A549 (cell line): ENCODE results near the gene ZNF662. TPM values are rescaled to one million over a fixed set of nuclear protein-coding genes. Genes with fewer than 3 reads are reported as not detected.

Source experiments
- ATAC-seq, 2 experiments: fragments of 200-7000 bp in 1 of 2; fragments of >200 bp in 1 of 2; cut with Nextera tagmentation in 1 of 2; cut with Tn5 transposase in 1 of 2; 3 replicates each; pipeline versions ENCODE4 v1.8.0 to v1.9.1; 2018 to 2020; ENCODE audit warnings: mild to moderate bottlenecking in 1 of 2, moderate library complexity in 1 of 2
- CTCF ChIA-PET: fragments of 300-600 bp; sonication (Branson Sonifier 250); formaldehyde crosslinking; extraction: SDS; loops from one replicate; lab custom pipeline; 2021; ENCODE audit warnings: antibody characterized with exemption, inconsistent platforms; lab: Yijun Ruan, JAX
- POLR2A ChIA-PET: fragments of 350-600 bp; formaldehyde crosslinking; extraction: SDS; loops from one replicate; lab custom pipeline; 2021; ENCODE audit warnings: antibody characterized with exemption, inconsistent platforms; lab: Yijun Ruan, JAX
- DNase-seq, 2 experiments: peaks; one replicate each; pipeline versions ENCODE4 v3.0.0 to v3.0.0-alpha.2; 2011 to 2016; ENCODE audit warnings: low read depth in 1 of 2, low spot score in 1 of 2
- FAIRE-seq: peaks from 2 replicates; lab custom pipeline; 2011; peaks lifted over from hg19 to GRCh38; lab: Jason Lieb, UNC
- H3K27ac ChIP-seq, 2 experiments: fragments of >200 bp; sonication (Bioruptor Twin); formaldehyde crosslinking; 3 replicates each; pipeline ENCODE4 v1.5.1; 2016 to 2017
- H3K4me1 ChIP-seq: fragments of >200 bp; sonication (Bioruptor Twin); formaldehyde crosslinking; 3 replicates; pipeline ENCODE4 v1.6.1; 2016
- H3K4me2 ChIP-seq: fragments of >200 bp; sonication (Bioruptor Twin); formaldehyde crosslinking; 3 replicates; pipeline ENCODE4 v1.6.1; 2016
- H3K4me3 ChIP-seq: fragments of >200 bp; sonication (Bioruptor Twin); formaldehyde crosslinking; 3 replicates; pipeline ENCODE4 v1.5.1; 2016
- H3K9me3 ChIP-seq: fragments of >200 bp; sonication (Bioruptor Twin); formaldehyde crosslinking; 3 replicates; pipeline ENCODE4 v1.6.1; 2016
- BHLHE40 ChIP-seq: IDR thresholded peaks from 2 replicates; pipeline ENCODE4 v1.6.1; 2012; ENCODE audit warnings: low read depth, low read length, inconsistent platforms
- CBX2 ChIP-seq: fragments of 200-600 bp; sonication (generic); IDR thresholded peaks from 2 replicates; pipeline ENCODE4 v1.6.1; 2016; ENCODE audit warnings: low read depth, mild to moderate bottlenecking, borderline replicate concordance
- CBX8 ChIP-seq: fragments of 200-600 bp; sonication (generic); IDR thresholded peaks from 2 replicates; pipeline ENCODE4 v1.6.1; 2016
- CEBPB ChIP-seq, 2 experiments: fragments of >200 bp in 1 of 2; sonication (Bioruptor Twin) in 1 of 2; formaldehyde crosslinking in 1 of 2; IDR thresholded peaks; 2 replicates each; pipeline ENCODE4 v1.6.1; 2012 to 2016
- CHD4 ChIP-seq: fragments of 200-600 bp; sonication (generic); IDR thresholded peaks from 2 replicates; pipeline ENCODE4 v1.6.1; 2016; ENCODE audit warnings: antibody characterized with exemption, mild to moderate bottlenecking, borderline replicate concordance
- GATA3 ChIP-seq: IDR thresholded peaks from 2 replicates; pipeline ENCODE4 v1.6.1; 2012; ENCODE audit warnings: borderline replicate concordance
- HMGXB4 ChIP-seq: fragments of 250-450 bp; sonication (Bioruptor Pico); IDR thresholded peaks from 2 replicates; pipeline ENCODE4 v1.5.0; 2021; ENCODE audit warnings: mild to moderate bottlenecking, moderate library complexity, borderline replicate concordance
- HOXB13 ChIP-seq: fragments of 250-450 bp; sonication (Bioruptor Pico); IDR thresholded peaks from 2 replicates; pipeline ENCODE4 v1.5.0; 2020; ENCODE audit warnings: low read depth, mild to moderate bottlenecking, moderate library complexity
- KDM1A ChIP-seq: fragments of 200-600 bp; sonication (generic); IDR thresholded peaks from 2 replicates; pipeline ENCODE4 v1.6.1; 2016; ENCODE audit warnings: low read depth, mild to moderate bottlenecking
- KDM5A ChIP-seq: fragments of 200-600 bp; sonication (generic); IDR thresholded peaks from 2 replicates; pipeline ENCODE4 v1.6.1; 2016; ENCODE audit warnings: antibody characterized with exemption, mild to moderate bottlenecking
- MAFK ChIP-seq: fragments of 450-650 bp; IDR thresholded peaks from 2 replicates; pipeline ENCODE4 v1.6.1; 2014; ENCODE audit not compliant: partially characterized antibody
- MAZ ChIP-seq: fragments of 150-350 bp; IDR thresholded peaks from 2 replicates; pipeline ENCODE4 v1.6.1; 2014; ENCODE audit warnings: antibody characterized with exemption, low read depth, low read length, borderline replicate concordance
- MYC ChIP-seq: IDR thresholded peaks from 2 replicates; pipeline ENCODE4 v1.6.1; 2012; ENCODE audit warnings: mild to moderate bottlenecking, inconsistent platforms, low read length, improper control_type of control experiment, borderline replicate concordance
- NR3C1 ChIP-seq: fragments of >200 bp; sonication (Bioruptor Twin); formaldehyde crosslinking; IDR thresholded peaks from 3 replicates; pipeline ENCODE4 v1.6.1; 2017
- POLR2AphosphoS2 ChIP-seq: conservative IDR thresholded peaks from 2 replicates; pipeline ENCODE4 v1.6.1; 2012; ENCODE audit warnings: low read length, improper control_type of control experiment, inconsistent platforms
- RAD21 ChIP-seq, 2 experiments: fragments of >200 bp in 1 of 2; sonication (Bioruptor Twin) in 1 of 2; formaldehyde crosslinking in 1 of 2; IDR thresholded peaks in 1 of 2; conservative IDR thresholded peaks in 1 of 2; 2 replicates in 1 of 2; 3 replicates in 1 of 2; pipeline ENCODE4 v1.6.1; 2012 to 2018; ENCODE audit warnings: inconsistent platforms in 1 of 2
- RCOR1 ChIP-seq: fragments of 150-350 bp; IDR thresholded peaks from 2 replicates; pipeline ENCODE4 v1.6.1; 2014; ENCODE audit warnings: antibody characterized with exemption, low read length, low read depth
- SMC3 ChIP-seq: fragments of >200 bp; sonication (Bioruptor Twin); formaldehyde crosslinking; IDR thresholded peaks from 3 replicates; pipeline ENCODE4 v1.6.1; 2018; ENCODE audit warnings: inconsistent platforms
- SREBF2 ChIP-seq: fragments of 450-650 bp; IDR thresholded peaks from 2 replicates; pipeline ENCODE4 v1.6.1; 2014; ENCODE audit warnings: mild to moderate bottlenecking, moderate library complexity
- TFCP2L1 ChIP-seq: fragments of 250-450 bp; sonication (Bioruptor Pico); IDR thresholded peaks from 2 replicates; pipeline ENCODE4 v1.5.0; 2021; ENCODE audit warnings: mild to moderate bottlenecking
- TP53 ChIP-seq: fragments of 250-450 bp; sonication (Bioruptor Pico); IDR thresholded peaks from 2 replicates; pipeline ENCODE4 v1.5.0; 2021; ENCODE audit warnings: mild to moderate bottlenecking, moderate library complexity
- USF2 ChIP-seq: fragments of 450-650 bp; IDR thresholded peaks from 2 replicates; pipeline ENCODE4 v1.6.1; 2014; ENCODE audit warnings: antibody characterized with exemption
- ZNF302 ChIP-seq: fragments of 250-450 bp; sonication (Bioruptor Pico); IDR thresholded peaks from 2 replicates; pipeline ENCODE4 v1.9.0; 2021; ENCODE audit warnings: inconsistent platforms, mild to moderate bottlenecking, moderate library complexity
- WGBS: methylation state at CpG from one replicate; pipeline ENCODE4 v1.1.6; 2017; ENCODE audit errors: missing lambda C conversion rate; 5-methylcytosine and 5-hydroxymethylcytosine counted together
- polyA plus RNA-seq, 4 experiments: library from polyadenylated mRNA; depleted of rRNA in 3 of 4; stranded (reverse); fragments of >200 nt; fragmentation: RNase III in 1 of 4; extraction: RNeasy Plus Mini Kit Qiagen cat#74134 plus additional on column Dnase treatment in 1 of 4; gene quantifications; 2 replicates in 3 of 4; 3 replicates in 1 of 4; pipeline ENCODE4 v1.2.3, GENCODE V29; 2011 to 2017
- TF ChIP-seq, protein P1 (sequence below): fragments of 200-600 bp; sonication (generic); IDR thresholded peaks from 2 replicates; pipeline ENCODE4 v1.6.1; 2016; ENCODE audit warnings: antibody characterized with exemption, mild to moderate bottlenecking, moderate library complexity
- TF ChIP-seq, protein P2 (sequence below): fragments of 150-350 bp; IDR thresholded peaks from 2 replicates; pipeline ENCODE4 v1.6.1; 2014; ENCODE audit warnings: low read depth, mild to moderate bottlenecking, low read length
- TF ChIP-seq, protein P3 (sequence below): IDR thresholded peaks from 2 replicates; pipeline ENCODE4 v1.6.1; 2012

Gene ZNF662
- polyA plus RNA-seq, 2 of the 4 experiments (the other 2 are of a cell fraction), result not detected

- FAIRE-seq, result no peak
- Histone ChIP-seq H3K4me3 (no peak overlapping the region), H3K4me1 (no peaks in the 10 kb centered on the region), H3K9me3 (no peaks in the 10 kb centered on the region), H3K4me2 (no peak overlapping the region), H3K27ac (no peak overlapping the region)
- ChIA-PET POLR2A (no interaction called here), CTCF (no interaction called here)
- no peak for DNase-seq
- TF ChIP-seq RAD21 (conservative IDR thresholded peaks at IDR 0.05 in 1 of 2, IDR thresholded peaks at IDR 0.05 in 1 of 2) (no peak), CEBPB (IDR thresholded peaks at IDR 0.05) (no peak), NR3C1 (no peak), HOXB13 (CRISPR knock-in tag) (no peak), RCOR1 (no peak), TFCP2L1 (CRISPR knock-in tag) (no peak), TP53 (CRISPR knock-in tag) (no peak), ZNF302 (CRISPR knock-in tag) (no peak), GATA3 (no peak), BHLHE40 (no peak), POLR2AphosphoS2 (no peak)
- TF ChIP-seq, protein P1, sequence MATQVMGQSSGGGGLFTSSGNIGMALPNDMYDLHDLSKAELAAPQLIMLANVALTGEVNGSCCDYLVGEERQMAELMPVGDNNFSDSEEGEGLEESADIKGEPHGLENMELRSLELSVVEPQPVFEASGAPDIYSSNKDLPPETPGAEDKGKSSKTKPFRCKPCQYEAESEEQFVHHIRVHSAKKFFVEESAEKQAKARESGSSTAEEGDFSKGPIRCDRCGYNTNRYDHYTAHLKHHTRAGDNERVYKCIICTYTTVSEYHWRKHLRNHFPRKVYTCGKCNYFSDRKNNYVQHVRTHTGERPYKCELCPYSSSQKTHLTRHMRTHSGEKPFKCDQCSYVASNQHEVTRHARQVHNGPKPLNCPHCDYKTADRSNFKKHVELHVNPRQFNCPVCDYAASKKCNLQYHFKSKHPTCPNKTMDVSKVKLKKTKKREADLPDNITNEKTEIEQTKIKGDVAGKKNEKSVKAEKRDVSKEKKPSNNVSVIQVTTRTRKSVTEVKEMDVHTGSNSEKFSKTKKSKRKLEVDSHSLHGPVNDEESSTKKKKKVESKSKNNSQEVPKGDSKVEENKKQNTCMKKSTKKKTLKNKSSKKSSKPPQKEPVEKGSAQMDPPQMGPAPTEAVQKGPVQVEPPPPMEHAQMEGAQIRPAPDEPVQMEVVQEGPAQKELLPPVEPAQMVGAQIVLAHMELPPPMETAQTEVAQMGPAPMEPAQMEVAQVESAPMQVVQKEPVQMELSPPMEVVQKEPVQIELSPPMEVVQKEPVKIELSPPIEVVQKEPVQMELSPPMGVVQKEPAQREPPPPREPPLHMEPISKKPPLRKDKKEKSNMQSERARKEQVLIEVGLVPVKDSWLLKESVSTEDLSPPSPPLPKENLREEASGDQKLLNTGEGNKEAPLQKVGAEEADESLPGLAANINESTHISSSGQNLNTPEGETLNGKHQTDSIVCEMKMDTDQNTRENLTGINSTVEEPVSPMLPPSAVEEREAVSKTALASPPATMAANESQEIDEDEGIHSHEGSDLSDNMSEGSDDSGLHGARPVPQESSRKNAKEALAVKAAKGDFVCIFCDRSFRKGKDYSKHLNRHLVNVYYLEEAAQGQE, result no peak
- TF ChIP-seq, protein P2, sequence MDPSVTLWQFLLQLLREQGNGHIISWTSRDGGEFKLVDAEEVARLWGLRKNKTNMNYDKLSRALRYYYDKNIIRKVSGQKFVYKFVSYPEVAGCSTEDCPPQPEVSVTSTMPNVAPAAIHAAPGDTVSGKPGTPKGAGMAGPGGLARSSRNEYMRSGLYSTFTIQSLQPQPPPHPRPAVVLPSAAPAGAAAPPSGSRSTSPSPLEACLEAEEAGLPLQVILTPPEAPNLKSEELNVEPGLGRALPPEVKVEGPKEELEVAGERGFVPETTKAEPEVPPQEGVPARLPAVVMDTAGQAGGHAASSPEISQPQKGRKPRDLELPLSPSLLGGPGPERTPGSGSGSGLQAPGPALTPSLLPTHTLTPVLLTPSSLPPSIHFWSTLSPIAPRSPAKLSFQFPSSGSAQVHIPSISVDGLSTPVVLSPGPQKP, result no peak
- no peak for ATAC-seq
- WGBS, result 71% methylated on average over 2 of the region's 2 CpGs
Observed at GRCh38 chr3:42884324-42884723, 21.6 kb upstream of the ZNF662 start.

DNA sequence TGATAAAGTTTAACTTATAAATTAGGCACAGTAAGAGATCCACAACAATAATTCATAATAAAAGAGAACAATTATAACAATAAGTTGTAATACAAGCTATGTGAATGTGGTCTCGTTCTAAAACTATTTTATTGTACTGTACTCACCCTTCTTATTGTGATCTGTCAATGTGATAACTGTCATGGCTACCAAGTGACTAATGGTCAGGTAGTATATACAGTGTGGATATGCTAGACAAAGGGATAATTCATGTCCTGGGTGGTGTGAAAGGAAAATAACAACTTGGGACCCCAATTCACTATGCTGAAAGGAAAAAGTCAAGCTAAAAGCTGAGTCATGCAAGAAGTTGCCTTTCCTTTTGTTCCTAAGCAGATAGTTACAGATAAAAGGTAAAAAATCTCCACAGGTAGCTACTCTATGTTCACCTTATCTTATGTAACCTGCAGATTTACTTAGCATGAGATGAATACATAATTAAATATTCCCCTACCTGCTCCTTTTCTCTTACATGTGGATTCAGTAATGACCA, 19.6 kb upstream of the ZNF662 start:
- no peak overlapping the region for H3K4me3 ChIP-seq
- DNase-seq (no peak), FAIRE-seq (no peak), ATAC-seq (no peak)
- H3K4me1 ChIP-seq, result no peaks in the 10 kb centered on the region
- no peak overlapping the region for H3K4me2 ChIP-seq
- no peaks in the 10 kb centered on the region for H3K9me3 ChIP-seq
- ChIA-PET CTCF (interaction anchor here (1.6 kb wide), 1 partner anchor 106 kb away, joined by 3 read pairs; no protein-coding TSS in a partner anchor), POLR2A (no interaction called here)
- WGBS, result 10% methylated on average over 1 of the region's 1 CpG
- TF ChIP-seq CBX2 (no peak), MAZ (no peak), KDM1A (no peak), POLR2AphosphoS2 (no peak), SREBF2 (no peak), MYC (no peak), NR3C1 (no peak), KDM5A (no peak), CHD4 (no peak), HMGXB4 (CRISPR knock-in tag) (no peak), MAFK (no peak), RAD21 (conservative IDR thresholded peaks at IDR 0.05 in 1 of 2, IDR thresholded peaks at IDR 0.05 in 1 of 2) (no peak), CBX8 (no peak), USF2 (no peak), SMC3 (no peak)
- TF ChIP-seq, protein P3, sequence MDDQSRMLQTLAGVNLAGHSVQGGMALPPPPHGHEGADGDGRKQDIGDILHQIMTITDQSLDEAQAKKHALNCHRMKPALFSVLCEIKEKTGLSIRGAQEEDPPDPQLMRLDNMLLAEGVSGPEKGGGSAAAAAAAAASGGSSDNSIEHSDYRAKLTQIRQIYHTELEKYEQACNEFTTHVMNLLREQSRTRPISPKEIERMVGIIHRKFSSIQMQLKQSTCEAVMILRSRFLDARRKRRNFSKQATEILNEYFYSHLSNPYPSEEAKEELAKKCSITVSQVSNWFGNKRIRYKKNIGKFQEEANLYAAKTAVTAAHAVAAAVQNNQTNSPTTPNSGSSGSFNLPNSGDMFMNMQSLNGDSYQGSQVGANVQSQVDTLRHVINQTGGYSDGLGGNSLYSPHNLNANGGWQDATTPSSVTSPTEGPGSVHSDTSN, result no peak
- H3K27ac ChIP-seq, result no peak overlapping the region
